ENCODE data around the gene CDH1.

DNA sequence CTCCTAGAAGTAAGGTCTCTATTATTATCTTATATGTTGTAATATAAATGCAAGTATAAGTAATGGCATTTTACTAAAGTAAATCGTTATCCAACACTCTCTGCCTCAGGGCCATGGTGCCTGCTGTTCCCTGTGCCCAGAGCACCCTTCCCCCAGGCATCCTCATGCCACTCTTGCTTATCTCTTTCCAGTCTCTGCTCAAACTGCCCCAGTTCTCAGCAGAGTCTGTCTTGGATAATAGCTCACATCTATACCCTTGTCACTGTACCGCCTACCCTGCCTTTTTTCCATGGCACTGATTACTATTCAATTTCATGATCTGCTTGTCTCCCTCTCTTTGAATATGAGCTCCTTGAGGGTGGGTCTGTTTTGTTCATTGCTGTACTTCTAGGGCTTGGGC is 31.7 kb downstream of the CDH1 start:
- TF ChIP-seq, protein P1, sequence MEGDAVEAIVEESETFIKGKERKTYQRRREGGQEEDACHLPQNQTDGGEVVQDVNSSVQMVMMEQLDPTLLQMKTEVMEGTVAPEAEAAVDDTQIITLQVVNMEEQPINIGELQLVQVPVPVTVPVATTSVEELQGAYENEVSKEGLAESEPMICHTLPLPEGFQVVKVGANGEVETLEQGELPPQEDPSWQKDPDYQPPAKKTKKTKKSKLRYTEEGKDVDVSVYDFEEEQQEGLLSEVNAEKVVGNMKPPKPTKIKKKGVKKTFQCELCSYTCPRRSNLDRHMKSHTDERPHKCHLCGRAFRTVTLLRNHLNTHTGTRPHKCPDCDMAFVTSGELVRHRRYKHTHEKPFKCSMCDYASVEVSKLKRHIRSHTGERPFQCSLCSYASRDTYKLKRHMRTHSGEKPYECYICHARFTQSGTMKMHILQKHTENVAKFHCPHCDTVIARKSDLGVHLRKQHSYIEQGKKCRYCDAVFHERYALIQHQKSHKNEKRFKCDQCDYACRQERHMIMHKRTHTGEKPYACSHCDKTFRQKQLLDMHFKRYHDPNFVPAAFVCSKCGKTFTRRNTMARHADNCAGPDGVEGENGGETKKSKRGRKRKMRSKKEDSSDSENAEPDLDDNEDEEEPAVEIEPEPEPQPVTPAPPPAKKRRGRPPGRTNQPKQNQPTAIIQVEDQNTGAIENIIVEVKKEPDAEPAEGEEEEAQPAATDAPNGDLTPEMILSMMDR (IDR thresholded peaks at IDR 0.05): no peak
- TF ChIP-seq POLR2A (IDR thresholded peaks at IDR 0.05): no peak

All from heart left ventricle (tissue), 13 donors.